GM21737 (cell line): ENCODE data around the gene PIGQ.
A peak's percentile ranks its signal among the peaks of the same experiment; 100 is the strongest.
"Not testable (repeated sequence)": the region's sequence is repeated elsewhere in the genome, so short reads cannot be mapped to it uniquely, and the experiment has no call there.

ENCODE experiments used
- ATAC-seq: cut with Tn5 transposase; IDR thresholded peaks from one replicate; pipeline ENCODE4 v1.9.1; 2021; ENCODE audit warnings: mild to moderate bottlenecking, moderate library complexity; ENCODE audit not compliant: unreplicated experiment

The PIGQ gene

GRCh38 chr16:583815-584591 is 14.2 kb downstream of the PIGQ start:
- ATAC-seq = no peak

GRCh38 chr16:585351-585750 is 15.6 kb downstream of the PIGQ start:
- ATAC-seq = no peak

DNA sequence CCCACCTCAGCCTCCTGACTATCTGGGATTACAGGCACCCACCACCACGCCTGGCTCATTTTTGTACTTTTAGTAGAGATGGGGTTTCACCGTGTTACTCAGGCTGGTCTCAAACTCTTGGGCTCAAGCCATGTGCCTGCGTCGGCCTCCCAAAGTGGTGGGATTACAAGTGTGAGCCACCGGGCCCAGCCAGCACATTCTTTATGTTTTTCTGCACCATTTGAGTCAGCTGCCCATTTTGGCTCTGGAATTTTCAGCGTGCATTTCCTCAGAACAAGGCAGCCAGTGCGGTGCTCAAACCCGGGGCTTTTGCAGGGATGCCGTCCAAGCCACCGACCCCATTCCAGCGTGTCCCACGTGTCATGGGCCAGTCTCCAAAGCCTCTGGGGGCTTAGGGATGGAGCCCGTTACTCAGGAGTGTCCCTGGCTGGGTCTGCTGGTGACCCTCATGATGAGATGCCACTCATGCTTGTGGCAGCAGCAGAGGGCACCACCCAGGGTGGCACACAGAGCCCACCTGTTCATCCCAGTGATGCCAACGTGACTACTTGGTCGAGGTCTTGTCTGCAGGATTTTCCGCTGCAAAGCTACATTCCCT is 16.4 kb downstream of the PIGQ start:
- no peak for ATAC-seq

DNA sequence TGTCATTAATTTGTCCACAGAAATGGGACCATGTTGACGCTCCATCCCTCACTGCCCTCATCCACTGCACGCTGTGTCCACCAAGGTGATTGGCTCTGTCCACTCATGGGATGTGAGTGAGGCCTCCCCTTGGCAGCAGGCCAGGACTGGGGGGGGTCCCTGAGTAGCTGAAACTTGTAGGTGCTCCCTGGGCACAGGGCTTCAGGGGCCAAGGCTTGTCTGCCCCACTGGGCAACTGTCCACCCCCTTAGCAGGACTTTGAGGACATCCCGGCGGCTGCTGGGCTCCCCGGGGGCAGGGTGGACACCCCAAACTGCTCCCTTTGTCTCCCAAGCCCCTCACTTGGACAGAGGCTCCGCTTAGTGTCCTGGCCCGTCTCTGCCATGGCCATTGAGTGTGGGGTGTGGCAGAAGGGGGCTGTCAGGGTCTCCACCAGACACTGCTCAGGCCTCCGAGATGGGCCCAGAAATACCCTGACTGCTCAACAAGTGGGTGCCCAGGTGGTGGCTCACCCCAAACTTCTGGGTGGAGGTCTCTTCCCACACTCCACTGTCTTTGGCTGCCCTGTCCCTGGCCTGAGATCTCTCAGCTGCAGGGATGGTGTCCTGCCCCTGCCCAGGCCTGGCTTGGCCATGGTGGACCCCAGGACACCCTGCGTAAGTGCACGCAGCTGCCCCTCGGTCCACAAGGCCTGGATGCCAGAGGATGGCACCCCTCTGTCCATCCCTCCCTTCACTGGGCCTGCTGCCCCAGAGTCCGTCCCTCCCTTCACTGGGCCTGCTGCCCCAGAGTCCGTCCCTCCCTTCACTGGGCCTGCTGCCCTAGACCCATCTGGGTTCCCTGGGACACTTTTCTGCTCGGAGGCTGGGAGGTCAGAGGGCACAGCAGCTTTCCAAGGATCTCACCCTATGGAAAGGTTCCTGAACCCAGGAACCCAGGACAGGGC is 17.1 kb downstream of the PIGQ start:
- ATAC-seq = no peak

DNA sequence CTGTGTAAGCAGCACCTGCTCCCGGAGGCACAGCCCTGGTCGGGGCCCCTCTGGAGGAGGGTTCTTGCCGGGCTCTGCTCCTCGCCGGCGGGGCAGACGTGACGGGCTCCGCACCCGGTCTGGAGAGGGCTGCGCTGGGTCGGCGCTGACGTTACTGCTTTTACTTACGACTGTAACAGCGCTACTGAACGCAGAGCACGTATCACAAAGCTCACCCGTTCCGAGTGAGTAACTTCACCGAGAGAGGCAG is 18.8 kb downstream of the PIGQ start:
- peak; percentile 3 for ATAC-seq

DNA sequence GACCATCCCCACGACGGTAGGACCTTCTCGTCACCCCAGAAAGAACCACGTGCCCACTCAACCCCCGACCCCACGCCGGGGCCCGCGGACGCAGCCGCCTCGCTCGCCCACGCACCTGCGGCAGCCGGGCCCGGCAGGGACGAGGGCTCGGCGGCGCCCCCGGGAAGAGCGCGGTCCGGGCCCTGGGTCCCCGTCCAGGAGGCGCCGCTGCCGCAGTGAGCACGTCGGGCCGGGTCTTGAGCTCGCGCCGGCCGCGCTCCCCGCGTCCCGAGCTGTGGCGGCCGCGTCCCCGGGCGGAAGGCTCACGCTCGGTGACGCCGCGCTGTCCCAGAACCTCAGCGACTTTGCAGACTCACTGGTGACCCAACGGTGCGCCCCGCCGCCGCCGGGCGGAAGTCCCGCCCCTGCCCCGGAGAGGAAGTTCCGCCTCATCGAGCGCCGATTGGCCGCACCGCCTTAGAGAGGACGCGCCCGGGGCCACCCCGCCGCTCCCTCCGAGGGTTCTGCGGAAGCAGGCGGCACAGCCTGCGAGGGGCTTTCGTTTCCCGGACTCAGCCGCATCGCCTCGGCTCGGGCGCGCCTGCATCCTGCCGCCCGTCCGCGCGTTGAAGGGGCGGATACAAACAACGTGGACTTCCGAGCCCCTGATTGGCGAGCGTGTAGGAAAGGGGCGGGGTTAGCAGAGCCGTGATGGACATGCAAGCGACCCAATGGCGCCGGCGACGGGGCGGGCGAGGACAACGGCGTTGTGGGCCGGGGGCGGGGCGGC is 19.3 kb downstream of the PIGQ start:
- peak; percentile 68 for ATAC-seq

DNA sequence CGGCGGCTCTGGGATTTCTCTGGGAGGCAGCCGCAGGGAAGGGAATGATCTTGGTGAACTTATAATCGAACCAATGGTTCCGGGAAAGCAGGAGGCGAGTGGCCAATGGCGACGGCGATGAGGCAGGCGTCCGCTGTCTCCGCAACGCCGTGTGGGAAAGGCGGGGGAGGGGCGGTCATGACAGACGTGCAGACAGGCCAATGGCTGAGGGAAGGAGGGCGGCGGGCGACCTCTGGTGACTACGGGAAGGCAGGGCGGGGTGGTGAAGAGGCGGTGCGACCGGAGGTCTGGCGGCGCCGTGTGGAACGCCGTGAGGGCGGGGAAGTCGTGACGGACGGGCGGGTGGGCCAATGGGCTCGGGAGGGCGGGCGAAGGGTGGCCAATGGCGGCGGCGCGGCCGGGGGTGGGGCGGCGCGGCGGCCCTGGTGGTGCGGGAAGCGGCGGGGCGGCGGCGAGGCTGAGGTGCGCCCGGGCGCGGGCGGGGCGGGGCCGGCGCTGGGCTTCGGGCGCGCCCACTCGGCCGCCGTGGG is 20.0 kb downstream of the PIGQ start, which contains the start of gene RAB40C:
TSS of gene RAB40C (plus strand) at position 409 of the 530 bp plus-strand sequence. CDS start 226 bp downstream, outside the sequence.
- peak; percentile 75 for ATAC-seq

DNA sequence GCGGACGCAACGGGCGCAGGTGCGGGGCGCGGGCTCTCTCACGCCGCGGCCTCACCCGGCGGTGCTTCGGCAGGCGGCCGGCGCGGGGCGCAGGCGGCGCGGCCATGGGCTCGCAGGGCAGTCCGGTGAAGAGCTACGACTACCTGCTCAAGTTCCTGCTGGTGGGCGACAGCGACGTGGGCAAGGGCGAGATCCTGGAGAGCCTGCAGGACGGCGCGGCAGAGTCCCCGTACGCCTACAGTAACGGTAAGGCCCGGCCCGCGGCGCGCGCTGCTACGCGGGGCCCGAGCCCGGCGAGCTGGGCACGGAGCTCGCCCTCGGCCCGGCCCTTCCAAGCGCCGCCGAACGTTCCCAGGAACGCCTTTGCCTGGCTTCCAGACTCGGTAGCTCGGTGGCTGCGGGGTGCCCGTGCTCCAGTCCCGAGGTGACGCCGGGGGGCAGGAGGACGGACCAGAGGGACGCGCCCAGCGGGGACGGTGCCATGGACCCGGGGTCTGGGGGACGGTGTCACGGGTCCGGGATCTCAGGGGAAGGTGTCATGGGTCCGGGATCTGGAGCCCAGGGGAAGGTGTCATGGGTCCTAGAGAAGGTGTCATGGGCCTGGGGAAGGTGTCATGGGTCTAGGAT is 20.5 kb downstream of the PIGQ start:
- no peak for ATAC-seq

- no peak for ATAC-seq
These were observed 21.0 kb downstream of the PIGQ start for GRCh38 chr16:590815-591200.

DNA sequence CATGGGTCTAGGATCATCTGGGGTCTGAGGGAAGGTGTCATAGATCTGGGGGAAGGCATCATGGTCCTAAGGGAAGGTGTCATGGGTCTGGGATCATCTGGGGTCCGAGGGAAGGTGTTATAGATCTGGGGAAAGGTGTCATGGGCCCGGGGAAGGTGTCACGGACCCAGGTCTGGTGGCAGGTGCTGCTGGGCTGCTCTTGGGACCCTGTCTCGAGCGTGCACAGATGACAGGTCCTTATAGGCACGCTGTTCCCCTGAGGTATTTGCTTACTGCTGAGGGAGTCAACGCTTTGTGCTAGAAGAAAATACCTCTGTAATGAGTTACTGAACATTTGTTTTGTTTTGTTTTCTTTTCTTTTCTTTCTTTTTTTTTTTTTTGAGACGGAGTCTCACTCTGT is 21.5 kb downstream of the PIGQ start:
- ATAC-seq = no peak

DNA sequence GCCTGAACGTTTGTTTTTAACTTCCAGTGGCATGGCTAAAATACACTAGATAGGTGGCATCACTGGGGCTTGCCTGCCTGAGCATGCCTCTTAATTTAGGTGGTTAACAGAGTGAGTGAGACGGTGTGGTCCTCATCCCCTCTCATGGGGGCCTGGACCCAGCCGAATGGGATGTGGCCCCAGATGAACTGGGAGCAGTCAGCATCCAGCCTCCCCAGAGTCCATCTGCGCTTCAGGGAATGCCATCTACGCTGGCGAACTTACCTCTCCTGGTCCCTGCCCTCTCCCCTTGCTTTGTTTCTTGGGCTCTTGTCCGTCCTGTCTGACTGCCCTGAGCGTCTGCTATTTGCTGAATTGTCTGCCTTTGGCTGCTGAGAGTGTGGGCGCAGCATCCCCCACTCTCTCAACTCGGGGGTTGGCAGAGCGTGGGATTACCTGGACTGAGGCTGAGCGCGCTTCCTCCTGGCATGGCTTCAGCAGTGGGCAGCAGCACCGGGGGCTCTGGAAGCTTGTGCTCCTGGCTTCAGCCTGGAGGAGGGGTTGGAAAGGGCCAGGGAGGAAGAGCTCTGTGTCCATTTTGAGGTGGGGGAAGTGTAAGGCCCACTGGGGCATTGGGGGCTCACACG is 22.2 kb downstream of the PIGQ start:
- no peak for ATAC-seq

DNA sequence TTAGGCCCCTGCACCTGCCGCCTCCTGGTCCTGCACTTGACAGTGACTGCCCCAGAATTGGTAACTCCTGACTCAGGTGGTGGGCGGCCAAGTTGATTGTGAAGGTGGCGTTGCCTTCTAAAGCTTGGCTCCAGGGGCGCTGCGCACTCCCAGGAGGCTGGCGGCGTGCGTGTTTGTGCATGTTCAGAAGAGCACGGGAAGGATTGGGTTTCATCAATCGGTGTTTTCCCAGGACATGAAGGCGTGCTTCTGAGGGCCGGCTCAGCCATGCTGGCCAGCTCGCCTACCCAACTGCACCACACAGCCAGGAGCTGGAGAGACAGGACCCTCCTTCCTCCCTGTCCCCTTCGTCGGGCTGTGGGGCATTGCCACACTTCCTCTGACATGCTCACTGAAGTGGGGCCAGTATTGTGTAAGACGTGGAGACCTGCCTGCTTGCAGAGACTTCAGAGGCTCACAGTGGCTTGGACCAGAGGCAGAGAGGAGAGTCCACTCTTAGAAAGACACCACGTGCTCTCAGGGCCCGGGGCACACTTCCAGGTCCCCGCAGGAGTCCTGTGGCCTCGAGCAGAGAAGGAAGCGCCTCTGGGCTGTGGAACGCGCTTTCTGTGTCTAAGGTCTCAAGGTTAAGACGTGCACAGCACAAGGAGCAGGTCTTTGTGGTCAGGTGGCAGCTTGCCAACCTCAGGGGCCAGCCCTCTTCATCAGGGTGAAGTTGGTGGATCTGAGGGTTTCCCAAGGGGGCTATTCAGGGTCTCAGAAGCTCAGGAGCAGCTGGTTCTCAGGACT is 22.9 kb downstream of the PIGQ start:
- no peak for ATAC-seq

- no peak for ATAC-seq
These were observed 23.6 kb downstream of the PIGQ start for GRCh38 chr16:593406-593805.

GRCh38 chr16:593807-594206 is 24.0 kb downstream of the PIGQ start:
- ATAC-seq = no peak

- ATAC-seq = no peak
These were observed 25.3 kb downstream of the PIGQ start for GRCh38 chr16:595094-595528.

DNA sequence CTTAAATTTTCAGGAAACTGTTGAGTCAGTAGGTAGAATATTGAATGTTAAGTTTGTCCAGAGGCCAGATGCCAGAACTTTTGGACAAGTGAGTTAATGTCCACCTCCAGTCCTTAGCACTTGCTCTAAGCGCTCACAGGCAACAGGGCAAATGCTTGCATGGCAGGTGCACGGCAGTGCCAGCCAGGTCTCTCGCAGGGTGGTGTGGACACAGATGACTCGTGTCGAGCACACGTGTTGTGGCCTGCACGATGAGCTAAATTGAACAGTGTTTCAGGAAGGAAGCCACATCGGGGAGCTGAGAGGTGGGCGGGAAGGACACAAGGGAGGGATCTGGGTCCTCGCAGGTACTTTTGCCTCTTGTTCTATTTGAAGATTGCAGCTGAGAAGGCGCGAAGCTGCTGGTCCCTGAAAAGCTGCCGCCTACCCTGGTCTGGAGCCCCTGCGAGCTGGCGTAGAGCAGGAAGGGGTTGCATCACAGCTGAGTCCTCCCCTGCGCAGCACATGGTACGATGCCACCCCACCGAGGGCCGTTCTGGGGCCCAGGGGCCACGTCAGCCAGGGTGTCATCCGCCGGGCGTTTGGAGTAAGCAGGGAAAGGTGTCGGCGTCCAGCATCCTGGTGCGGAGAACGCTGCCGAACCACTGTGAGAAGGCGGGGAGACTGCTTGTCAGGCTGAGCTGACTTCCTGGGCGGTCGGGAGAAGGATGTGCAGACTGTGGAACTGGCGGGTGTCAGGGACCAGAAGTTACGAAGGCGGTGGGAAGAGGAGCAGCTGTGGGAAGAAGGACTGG is 26.4 kb downstream of the PIGQ start:
- ATAC-seq = no peak

DNA sequence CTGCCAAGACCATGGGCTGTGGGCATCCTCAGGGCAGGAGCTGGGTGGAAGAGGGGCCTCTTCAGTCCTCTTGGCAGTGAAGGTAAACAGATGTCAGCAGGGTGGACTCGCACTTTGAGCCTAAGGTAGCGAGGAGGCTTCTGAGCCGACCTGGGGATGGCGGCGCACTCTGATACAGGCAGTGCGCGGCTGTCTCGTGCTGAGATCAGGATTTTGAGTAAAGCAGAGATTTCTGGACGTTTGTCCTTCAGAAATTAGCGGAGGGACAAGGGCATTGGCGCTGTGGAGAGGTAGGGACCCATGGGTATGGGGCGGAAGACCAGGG is 26.9 kb downstream of the PIGQ start:
- ATAC-seq = no peak

DNA sequence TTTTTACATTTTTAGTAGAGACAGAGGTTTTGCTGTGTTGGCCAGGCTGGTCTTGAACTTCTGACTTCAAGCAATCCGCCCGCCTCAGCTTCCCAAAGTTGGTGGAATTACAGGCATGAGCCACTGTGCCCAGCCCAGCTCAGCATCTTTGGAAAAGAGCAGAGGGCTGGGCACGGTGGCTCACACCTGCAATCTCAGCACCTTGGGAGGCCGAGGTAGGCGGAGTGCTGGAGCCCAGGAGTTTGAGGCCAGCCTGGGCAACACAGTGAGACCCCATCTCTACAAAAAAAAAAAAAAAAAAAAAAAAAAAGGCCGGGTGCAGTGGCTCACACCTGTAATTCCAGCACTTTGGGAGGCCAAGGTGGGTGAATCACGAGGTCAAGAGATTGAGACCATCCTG is 27.9 kb downstream of the PIGQ start:
- not testable (repeated sequence) for ATAC-seq
